Calu3 (cell line): ENCODE data around the gene PPP2R2C. TPM values are rescaled to one million over a fixed set of nuclear protein-coding genes. Genes with fewer than 3 reads are reported as not detected.

Source experiments
- BruUV-seq: library from RNA; stranded (reverse); fragments of 400-500 nt; replicated peaks from 2 replicates; lab custom pipeline; 2021; lab: Mats Ljungman, UMichigan
- CTCF ChIA-PET: fragments of 300-600 bp; sonication (Branson Sonifier 250); formaldehyde crosslinking; loops from one replicate; lab custom pipeline; 2022; ENCODE audit warnings: antibody characterized with exemption; lab: Charles Lee
- DNase-seq: peaks from one replicate; pipeline ENCODE4 v3.0.0; 2022
- H3K27ac Mint-ChIP-seq: one replicate; pipeline ENCODE4 v1.8.0; 2022; ENCODE audit warnings: mixed read lengths; ENCODE audit not compliant: unreplicated experiment
- H3K27me3 Mint-ChIP-seq: one replicate; pipeline ENCODE4 v1.8.0; 2022; ENCODE audit warnings: mixed read lengths; ENCODE audit not compliant: unreplicated experiment
- H3K36me3 Mint-ChIP-seq: one replicate; pipeline ENCODE4 v1.8.0; 2022; ENCODE audit warnings: mild to moderate bottlenecking, moderate library complexity, mixed read lengths; ENCODE audit not compliant: insufficient read depth, unreplicated experiment
- H3K4me1 Mint-ChIP-seq: one replicate; pipeline ENCODE4 v1.8.0; 2022; ENCODE audit warnings: mild to moderate bottlenecking, low read depth, mixed read lengths; ENCODE audit not compliant: unreplicated experiment
- H3K4me3 Mint-ChIP-seq: one replicate; pipeline ENCODE4 v1.8.0; 2022; ENCODE audit warnings: mild to moderate bottlenecking, low read depth, moderate library complexity, mixed read lengths; ENCODE audit not compliant: unreplicated experiment
- H3K9me3 Mint-ChIP-seq: one replicate; pipeline ENCODE4 v1.8.0; 2022; ENCODE audit warnings: low read depth, mixed read lengths; ENCODE audit not compliant: unreplicated experiment
- intact Hi-C: fragments of 100-400 bp; cut with micrococcal nuclease; formaldehyde crosslinking; loops from one replicate; pipeline ENCODE4 v1.10.0; 2022; ENCODE audit not compliant: unreplicated experiment
- total RNA-seq: library from RNA; stranded (reverse); gene quantifications from 2 replicates; pipeline ENCODE4 v1.2.3, GENCODE V29; 2022
- TF ChIP-seq, protein P1 (sequence below): fragments of 200-600 bp; IDR thresholded peaks from one replicate; pipeline ENCODE4 v1.8.0; 2022; ENCODE audit warnings: antibody characterized with exemption; ENCODE audit not compliant: unreplicated experiment

PPP2R2C gene
- total RNA-seq, 1 experiment from 2014 or later = 9.4 TPM

DNA sequence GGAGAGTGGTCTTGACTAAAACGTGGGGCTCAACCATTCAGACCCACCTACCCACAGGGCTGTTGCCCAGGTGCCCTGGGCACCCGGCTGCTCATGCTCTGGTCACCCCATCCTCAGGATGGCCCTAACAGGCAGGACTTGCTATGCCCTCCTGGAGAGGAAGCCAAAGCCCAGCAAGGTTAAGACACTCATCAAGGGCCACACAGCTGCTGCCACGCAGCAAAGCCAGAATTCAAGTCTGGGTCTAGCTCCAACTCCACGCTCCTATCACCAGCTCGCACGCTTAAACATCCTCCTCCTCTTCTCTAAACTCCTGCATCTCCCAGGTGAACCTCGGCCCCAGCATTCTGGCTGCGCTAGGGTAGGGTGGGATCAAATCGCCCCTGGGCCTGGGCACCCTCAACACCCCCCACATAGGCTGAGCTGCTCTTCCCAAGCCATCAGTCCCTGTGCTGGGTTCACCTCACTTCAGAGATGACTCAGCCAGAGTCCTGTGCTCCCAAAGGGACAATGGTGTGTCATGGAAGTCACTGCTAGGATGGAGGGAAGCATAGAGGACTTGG, 54.1 kb downstream of the PPP2R2C start:
- intact Hi-C loops = no loop called here
- no peaks in the 10 kb centered on the region for H3K36me3 Mint-ChIP-seq
- no peaks in the 10 kb centered on the region for H3K27me3 Mint-ChIP-seq
- no peak for DNase-seq
- TF ChIP-seq, protein P1, sequence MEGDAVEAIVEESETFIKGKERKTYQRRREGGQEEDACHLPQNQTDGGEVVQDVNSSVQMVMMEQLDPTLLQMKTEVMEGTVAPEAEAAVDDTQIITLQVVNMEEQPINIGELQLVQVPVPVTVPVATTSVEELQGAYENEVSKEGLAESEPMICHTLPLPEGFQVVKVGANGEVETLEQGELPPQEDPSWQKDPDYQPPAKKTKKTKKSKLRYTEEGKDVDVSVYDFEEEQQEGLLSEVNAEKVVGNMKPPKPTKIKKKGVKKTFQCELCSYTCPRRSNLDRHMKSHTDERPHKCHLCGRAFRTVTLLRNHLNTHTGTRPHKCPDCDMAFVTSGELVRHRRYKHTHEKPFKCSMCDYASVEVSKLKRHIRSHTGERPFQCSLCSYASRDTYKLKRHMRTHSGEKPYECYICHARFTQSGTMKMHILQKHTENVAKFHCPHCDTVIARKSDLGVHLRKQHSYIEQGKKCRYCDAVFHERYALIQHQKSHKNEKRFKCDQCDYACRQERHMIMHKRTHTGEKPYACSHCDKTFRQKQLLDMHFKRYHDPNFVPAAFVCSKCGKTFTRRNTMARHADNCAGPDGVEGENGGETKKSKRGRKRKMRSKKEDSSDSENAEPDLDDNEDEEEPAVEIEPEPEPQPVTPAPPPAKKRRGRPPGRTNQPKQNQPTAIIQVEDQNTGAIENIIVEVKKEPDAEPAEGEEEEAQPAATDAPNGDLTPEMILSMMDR = no peak
- peaks cover 16% of the 10 kb centered on the region for H3K4me1 Mint-ChIP-seq
- no peak overlapping the region for H3K27ac Mint-ChIP-seq
- CTCF ChIA-PET = no interaction called here
- no peak overlapping the region for H3K4me3 Mint-ChIP-seq
- H3K9me3 Mint-ChIP-seq = no peaks in the 10 kb centered on the region
- BruUV-seq = no TSS peak

- Mint-ChIP-seq H3K9me3 (peaks cover 2% of the 10 kb centered on the region), H3K4me3 (no peak overlapping the region), H3K27me3 (no peaks in the 10 kb centered on the region), H3K27ac (no peak overlapping the region), H3K4me1 (peaks cover 16% of the 10 kb centered on the region), H3K36me3 (no peaks in the 10 kb centered on the region)
- DNase-seq = no peak
- no TSS peak for BruUV-seq
- CTCF ChIA-PET = interaction anchor here (0.6 to 0.7 kb wide), 2 partner anchors 144 to 158 kb away, joined by 3 to 4 read pairs; no protein-coding TSS in a partner anchor
- intact Hi-C loops = no loop called here
- TF ChIP-seq, protein P1 = no peak
Measured at GRCh38 chr4:6417516-6418050, 54.8 kb downstream of the PPP2R2C start.

DNA sequence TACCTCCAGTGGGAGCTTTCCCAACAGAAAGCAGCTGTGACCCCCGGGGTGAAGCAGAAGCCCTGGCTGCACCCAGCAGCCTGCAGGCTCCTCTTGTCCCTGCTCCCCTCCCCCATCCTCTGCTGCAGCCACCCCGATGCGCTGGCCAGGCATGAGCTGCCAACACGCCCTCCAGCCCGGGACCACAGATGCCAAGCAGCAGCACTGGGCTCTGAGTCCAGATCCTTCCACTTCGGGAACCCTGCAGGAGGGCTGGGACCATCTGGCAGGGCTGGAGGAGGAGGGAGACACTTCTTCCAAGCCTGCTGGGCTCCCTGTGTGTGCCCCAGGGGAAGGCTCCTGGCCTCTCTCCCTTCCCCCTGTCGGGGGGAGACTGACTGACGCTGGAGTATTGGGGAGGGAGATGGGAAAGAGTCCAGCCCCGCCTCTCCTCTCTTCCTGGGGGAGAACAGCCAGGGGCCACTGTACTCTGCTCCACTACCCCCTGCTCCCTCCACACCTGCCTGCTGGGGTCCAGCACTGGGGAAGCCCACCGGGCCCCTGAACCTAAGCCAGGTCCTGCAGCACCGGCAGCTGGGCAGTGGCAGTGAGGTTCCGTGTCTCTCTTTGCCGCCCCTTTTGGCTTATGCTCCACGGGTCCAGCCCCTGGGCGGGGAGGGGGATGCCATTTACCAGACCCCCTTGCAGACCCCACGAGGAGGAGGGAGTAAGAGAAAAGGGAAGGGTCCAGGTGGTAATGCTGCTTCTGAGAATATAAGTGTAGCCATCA, 55.7 kb downstream of the PPP2R2C start:
- Mint-ChIP-seq H3K9me3 (peaks cover 2% of the 10 kb centered on the region), H3K27me3 (no peaks in the 10 kb centered on the region), H3K4me3 (no peak overlapping the region), H3K4me1 (peaks cover 16% of the 10 kb centered on the region), H3K36me3 (no peaks in the 10 kb centered on the region), H3K27ac (no peak overlapping the region)
- TF ChIP-seq, protein P1 = no peak
- no TSS peak for BruUV-seq
- CTCF ChIA-PET = no interaction called here
- intact Hi-C loops = no loop called here
- DNase-seq = no peak

DNA sequence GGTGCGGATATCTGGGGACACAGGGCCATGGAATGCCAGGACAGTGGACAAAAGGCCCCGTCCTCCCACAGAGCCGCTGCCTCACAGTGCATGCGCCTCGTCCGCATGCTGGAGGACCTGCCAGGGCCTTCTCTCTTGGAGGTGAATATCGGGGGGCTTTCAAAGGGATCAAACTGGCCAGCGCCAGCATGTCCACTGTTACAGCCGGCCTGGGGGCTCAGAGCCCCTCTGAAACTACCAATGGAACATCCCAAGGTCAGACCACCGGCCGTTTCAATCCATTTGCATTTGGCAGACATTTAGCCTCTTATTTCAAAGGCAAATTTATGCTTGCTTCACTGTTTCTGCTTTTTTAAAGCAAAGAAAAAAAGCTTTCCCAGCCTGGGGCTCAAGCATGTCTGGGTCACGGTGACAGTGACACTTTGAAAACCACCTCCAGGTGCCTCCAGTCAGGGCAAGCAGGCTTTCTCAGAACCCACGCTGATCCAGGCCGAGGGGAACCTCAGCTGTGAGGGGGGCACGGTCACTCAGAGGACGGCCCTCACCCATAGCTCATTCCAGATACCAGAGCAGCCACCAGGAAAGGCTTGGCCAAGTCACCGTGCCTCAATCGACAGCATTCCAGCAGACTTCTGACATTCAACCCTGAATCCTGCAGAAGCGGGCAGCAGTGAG, 57.2 kb downstream of the PPP2R2C start:
- Mint-ChIP-seq H3K9me3 (peaks cover 2% of the 10 kb centered on the region), H3K27me3 (no peaks in the 10 kb centered on the region), H3K27ac (no peak overlapping the region), H3K36me3 (no peaks in the 10 kb centered on the region), H3K4me3 (no peak overlapping the region), H3K4me1 (peaks cover 14% of the 10 kb centered on the region)
- BruUV-seq = no TSS peak
- intact Hi-C loops = no loop called here
- DNase-seq = no peak
- CTCF ChIA-PET = no interaction called here
- TF ChIP-seq, protein P1 = no peak
